Skin of body (tissue), 2 donors: ENCODE data around the gene PCDHGB1. TPM values are rescaled to one million over a fixed set of nuclear protein-coding genes. Genes with fewer than 3 reads are reported as not detected.
"Not testable (repeated sequence)": the region's sequence is repeated elsewhere in the genome, so short reads cannot be mapped to it uniquely, and the experiment has no call there.

Experiments used
- DNase-seq: peaks from one replicate; lab custom pipeline; 2025; lab: John Stamatoyannopoulos, UW
- total RNA-seq: library from RNA; depleted of rRNA; stranded (reverse); fragments of >200 nt; gene quantifications from one replicate; pipeline ENCODE4 v1.2.3, GENCODE V29; 2014

The PCDHGB1 gene
- total RNA-seq, 1 donor from 2014 or later = 2.6 TPM

GRCh38 chr5:141345327-141345726 is 4.6 kb upstream of the PCDHGB1 start:
- DNase-seq = no peak

DNA sequence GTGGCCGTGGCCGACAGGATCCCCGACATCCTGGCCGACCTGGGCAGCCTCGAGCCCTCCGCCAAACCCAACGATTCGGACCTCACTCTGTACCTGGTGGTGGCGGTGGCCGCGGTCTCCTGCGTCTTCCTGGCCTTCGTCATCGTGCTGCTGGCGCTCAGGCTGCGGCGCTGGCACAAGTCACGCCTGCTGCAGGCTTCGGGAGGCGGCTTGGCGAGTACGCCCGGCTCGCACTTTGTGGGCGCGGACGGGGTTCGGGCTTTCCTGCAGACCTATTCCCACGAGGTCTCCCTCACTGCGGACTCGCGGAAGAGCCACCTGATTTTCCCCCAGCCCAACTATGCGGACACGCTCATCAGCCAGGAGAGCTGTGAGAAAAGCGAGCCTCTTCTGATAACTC is 3.9 kb upstream of the PCDHGB1 start:
- not testable (repeated sequence) for DNase-seq

- no peak for DNase-seq
Measured at GRCh38 chr5:141351591-141351990, 1.7 kb downstream of the PCDHGB1 start.

- no peak for DNase-seq
Measured at GRCh38 chr5:141354900-141355469, 5.1 kb downstream of the PCDHGB1 start, which contains the start of gene PCDHGA4. PCDHGA4 (plus strand) TSS chr5:141355021; CDS start chr5:141355108, 87 bp downstream.

DNA sequence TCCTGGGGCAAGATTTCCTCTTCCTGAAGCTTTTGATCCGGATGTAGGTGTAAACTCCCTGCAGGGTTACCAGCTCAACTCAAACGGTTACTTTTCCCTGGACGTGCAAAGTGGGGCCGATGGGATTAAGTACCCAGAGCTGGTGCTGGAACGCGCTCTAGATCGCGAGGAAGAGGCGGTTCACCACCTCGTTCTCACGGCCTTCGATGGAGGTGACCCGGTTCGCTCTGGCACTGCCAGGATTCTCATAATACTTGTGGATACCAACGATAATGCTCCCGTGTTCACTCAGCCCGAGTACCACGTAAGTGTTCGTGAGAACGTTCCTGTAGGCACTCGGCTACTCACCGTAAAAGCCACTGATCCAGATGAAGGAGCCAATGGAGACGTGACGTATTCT is 5.7 kb downstream of the PCDHGB1 start:
- no peak for DNase-seq

- no peak for DNase-seq
Measured at GRCh38 chr5:141356133-141356532, 6.2 kb downstream of the PCDHGB1 start.

DNA sequence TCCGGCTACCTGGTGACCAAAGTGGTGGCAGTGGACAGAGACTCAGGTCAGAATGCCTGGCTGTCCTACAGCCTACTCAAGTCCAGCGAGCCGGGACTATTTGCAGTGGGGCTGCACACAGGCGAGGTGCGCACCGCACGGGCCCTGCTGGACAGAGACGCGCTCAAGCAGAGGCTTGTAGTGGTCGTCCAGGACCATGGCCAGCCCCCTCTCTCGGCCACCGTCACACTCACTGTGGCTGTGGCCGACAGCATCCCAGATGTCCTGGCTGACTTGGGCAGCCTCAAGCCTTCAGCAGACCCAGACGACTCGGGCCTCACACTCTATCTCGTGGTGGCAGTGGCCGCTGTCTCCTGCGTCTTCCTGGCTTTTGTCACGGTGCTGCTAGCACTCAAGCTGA is 7.1 kb downstream of the PCDHGB1 start:
- no peak for DNase-seq

DNA sequence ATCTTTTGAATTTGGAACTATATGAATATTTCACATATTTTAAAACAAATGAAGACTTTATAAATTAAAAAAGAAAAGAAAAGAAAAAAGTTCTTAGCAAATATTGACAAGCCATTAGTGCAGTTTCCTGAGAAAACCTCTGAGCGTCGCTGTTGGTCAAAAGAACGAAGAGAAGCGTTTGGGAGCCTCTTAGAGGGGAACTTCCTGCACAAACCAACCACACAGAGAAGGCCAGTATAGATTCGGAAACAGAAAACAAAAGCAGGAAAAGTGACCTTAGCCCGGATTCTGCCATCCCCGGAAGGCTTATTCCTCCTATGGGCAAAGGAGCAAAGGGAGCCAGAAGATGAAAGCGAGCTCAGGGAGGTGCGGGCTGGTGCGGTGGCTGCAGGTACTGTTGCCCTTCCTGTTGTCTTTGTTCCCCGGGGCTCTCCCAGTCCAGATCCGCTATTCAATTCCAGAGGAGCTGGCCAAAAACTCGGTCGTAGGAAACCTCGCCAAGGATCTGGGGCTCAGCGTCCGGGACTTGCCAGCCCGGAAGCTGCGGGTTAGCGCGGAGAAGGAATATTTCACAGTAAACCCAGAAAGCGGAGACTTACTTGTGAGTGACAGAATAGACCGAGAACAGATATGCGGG is 10.0 kb downstream of the PCDHGB1 start, which contains the start of gene PCDHGB2:
TSS of gene PCDHGB2 (plus strand) at position 205 of the 637 bp plus-strand sequence. CDS start at position 347, 142 bp downstream.
- DNase-seq = no peak

DNA sequence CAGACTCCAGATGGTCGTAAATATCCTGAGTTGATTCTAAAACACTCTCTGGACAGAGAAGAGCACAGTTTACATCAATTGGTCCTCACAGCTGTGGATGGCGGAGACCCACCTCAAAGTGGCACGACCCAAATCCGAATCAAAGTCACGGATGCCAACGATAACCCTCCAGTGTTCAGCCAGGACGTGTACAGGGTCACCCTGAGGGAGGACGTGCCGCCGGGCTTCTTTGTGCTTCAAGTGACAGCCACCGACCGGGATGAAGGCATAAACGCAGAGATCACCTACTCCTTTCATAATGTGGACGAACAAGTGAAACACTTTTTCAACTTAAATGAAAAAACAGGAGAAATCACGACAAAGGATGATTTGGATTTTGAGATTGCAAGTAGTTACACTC is 10.8 kb downstream of the PCDHGB1 start:
- no peak for DNase-seq

DNA sequence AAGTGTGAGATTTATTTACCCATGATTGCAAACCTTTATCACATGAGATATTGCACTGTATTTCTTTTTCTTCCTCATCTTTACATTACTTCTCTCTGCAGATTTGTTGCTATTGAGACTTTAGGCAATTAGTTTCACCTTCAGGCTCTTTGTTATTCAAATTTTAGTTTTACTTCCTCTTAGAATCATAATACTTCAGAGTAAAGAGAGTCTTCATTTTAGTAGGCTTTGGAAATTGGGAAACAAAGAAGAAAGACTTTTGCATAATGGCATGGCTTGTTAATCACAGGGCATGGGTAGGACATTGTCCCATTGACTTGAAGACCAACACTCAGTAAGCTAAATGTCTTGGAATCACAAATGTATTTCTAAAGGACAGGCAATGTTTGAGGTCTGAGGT is 12.8 kb downstream of the PCDHGB1 start:
- DNase-seq = no peak

- DNase-seq = no peak
Measured at GRCh38 chr5:141363952-141364660, 14.2 kb downstream of the PCDHGB1 start, which contains the start of gene PCDHGA5. PCDHGA5 (plus strand) TSS chr5:141364162; CDS start chr5:141364331, 169 bp downstream.

GRCh38 chr5:141366016-141366896 is 16.4 kb downstream of the PCDHGB1 start:
- DNase-seq = no peak

- DNase-seq = no peak
Measured at GRCh38 chr5:141369994-141370848, 20.3 kb downstream of the PCDHGB1 start, which contains the start of gene PCDHGB3. PCDHGB3 (plus strand) TSS chr5:141370242; CDS start chr5:141370395, 153 bp downstream.

DNA sequence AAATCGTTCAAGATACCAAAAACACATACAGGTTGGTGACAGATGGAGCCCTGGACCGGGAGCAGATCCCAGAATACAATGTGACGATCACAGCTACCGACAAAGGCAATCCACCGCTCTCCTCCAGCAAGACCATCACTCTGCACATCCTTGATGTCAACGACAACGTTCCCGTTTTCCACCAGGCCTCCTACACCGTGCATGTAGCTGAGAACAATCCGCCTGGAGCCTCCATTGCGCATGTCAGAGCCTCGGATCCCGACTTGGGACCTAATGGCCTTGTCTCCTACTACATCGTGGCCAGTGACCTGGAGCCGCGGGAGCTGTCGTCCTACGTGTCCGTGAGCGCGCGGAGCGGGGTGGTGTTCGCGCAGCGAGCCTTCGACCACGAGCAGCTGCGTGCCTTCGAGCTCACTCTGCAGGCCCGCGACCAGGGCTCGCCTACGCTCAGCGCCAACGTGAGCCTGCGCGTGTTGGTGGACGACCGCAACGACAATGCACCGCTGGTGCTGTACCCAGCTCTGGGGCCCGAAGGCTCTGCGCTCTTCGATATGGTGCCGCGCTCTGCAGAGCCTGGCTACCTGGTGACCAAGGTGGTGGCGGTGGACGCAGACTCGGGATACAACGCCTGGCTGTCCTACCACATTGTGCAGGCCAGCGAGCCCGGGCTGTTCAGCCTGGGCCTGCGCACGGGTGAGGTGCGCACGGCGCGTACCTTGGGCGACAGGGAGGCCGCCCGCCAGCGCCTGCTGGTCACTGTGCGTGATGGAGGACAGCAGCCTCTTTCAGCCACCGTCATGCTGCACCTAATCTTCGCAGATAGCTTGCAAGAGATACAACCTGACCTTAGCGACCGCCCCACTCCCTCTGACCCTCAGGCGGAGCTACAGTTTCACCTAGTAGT is 21.9 kb downstream of the PCDHGB1 start:
- DNase-seq = no peak

DNA sequence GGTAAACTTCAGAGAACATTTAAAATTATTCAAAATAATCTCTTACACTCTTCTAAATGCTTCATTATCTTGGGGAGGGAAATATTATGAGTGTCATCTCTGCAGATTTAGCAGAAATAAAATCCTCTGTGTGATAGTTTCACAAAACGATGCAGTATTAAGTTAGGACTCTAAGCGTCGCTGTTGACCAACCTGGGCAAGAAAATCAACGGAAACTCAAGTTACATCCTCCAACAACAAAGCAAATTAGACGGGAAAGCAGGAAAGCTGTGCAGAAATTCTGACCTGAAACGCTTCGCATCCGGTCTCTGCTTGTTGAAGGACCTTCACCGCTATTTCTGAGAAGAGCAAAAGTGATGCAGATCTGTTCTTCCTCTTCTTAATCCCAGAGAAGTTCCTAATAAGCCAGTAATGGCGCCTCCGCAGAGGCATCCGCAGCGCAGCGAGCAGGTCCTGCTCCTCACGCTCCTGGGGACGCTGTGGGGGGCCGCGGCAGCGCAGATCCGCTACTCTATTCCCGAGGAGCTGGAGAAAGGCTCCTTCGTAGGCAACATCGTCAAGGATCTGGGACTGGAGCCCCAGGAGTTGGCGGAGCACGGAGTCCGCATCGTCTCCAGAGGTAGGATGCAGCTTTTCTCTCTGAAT is 23.9 kb downstream of the PCDHGB1 start, which contains the start of gene PCDHGA6:
TSS of gene PCDHGA6 (plus strand) at position 219 of the 645 bp plus-strand sequence. CDS start at position 412, 193 bp downstream.
- no peak for DNase-seq

GRCh38 chr5:141374627-141375026 is 24.7 kb downstream of the PCDHGB1 start:
- no peak for DNase-seq

DNA sequence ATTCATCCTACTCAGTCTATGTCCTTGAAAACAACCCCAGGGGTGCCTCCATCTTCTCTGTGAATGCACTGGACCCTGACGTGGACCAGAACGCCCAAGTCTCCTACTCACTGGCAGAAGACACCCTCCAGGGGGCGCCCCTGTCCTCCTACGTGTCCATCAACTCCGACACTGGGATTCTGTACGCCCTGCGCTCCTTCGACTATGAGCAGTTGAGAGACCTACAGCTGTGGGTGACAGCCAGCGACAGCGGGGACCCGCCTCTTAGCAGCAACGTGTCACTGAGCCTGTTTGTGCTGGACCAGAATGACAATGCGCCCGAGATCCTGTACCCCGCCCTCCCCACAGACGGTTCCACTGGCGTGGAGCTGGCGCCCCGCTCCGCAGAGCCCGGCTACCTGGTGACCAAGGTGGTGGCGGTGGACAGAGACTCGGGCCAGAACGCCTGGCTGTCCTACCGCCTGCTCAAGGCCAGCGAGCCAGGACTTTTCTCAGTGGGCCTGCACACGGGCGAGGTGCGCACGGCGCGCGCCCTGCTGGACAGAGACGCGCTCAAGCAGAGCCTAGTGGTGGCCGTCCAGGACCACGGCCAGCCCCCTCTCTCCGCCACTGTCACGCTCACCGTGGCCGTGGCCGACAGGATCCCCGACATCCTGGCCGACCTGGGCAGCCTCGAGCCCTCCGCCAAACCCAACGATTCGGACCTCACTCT is 25.7 kb downstream of the PCDHGB1 start:
- DNase-seq = not testable (repeated sequence)
